ENCODE results near the gene ZNF764. TPM values are rescaled to one million over a fixed set of nuclear protein-coding genes. Genes with fewer than 3 reads are reported as not detected.

ZNF764 gene
- total and polyA plus RNA-seq, 9 of the 15 experiments (the other 6 are each of a cell fraction or from before 2014, with no cell fraction given) = 0.69 to 10.1 (median 4.1) TPM

DNA sequence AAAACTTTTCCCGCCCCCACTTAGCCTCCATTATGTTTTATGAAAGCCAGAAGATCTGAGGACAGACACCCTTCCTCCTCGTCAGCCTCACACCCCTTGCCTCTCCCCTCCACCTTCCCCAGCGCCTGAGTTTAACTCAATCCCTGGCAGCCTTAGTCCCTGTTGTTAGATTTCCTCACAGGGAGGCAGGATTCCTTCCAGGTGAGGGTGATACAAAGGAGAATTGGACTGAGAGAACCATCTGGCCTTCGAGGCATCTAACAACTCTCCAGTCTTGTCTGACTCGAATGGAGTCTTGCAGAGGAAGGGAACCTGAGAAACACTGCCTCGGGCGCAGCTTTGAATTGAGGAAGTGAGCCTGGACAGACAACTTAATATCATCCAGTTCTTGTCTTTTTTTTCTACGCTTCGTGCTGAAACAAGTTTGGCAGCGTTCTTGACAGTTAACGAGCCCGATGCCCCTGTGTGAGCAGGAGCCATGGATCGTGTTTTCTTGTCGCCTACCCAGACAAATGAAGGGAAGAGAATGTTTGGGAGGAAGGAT is 30.5 kb downstream of the ZNF764 start (continued):
- TF ChIP-seq CHD4 (IDR thresholded peaks at IDR 0.05; ENCODE audit: insufficient read depth, insufficient replicate concordance, low read depth, low read length, poor library complexity, severe bottlenecking) (no peak), ZNF184 (CRISPR knock-in tag; IDR thresholded peaks at IDR 0.05) (no peak), PTTG1 (tag; IDR thresholded peaks at IDR 0.05; ENCODE audit: low read depth) (no peak), FOXJ3 (CRISPR knock-in tag; IDR thresholded peaks at IDR 0.05) (no peak), BRD4 (IDR thresholded peaks at IDR 0.05) (no peak), TAF15 (IDR thresholded peaks at IDR 0.05; ENCODE audit: low read depth, low read length) (no peak), ZNF347 (CRISPR knock-in tag; IDR thresholded peaks at IDR 0.05; ENCODE audit: low read depth) (0 out of 2 replicates have a peak, but pooled peaks have one; percentile 26), BRF2 (IDR thresholded peaks at IDR 0.05; ENCODE audit: borderline replicate concordance, insufficient read depth, insufficient read length) (no peak), YBX1 (IDR thresholded peaks at IDR 0.05) (no peak), ZNF561 (CRISPR knock-in tag; conservative IDR thresholded peaks at IDR 0.05) (no peak), FOXP4 (CRISPR knock-in tag; IDR thresholded peaks at IDR 0.05; ENCODE audit: borderline replicate concordance) (no peak), TGIF2 (CRISPR knock-in tag; IDR thresholded peaks at IDR 0.05) (no peak), PPARD (CRISPR knock-in tag; IDR thresholded peaks at IDR 0.05) (no peak), TCF7 (IDR thresholded peaks at IDR 0.05; ENCODE audit: borderline replicate concordance) (no peak), ZNF165 (CRISPR knock-in tag; IDR thresholded peaks at IDR 0.05; ENCODE audit: borderline replicate concordance) (no peak), NRF1 (conservative IDR thresholded peaks at IDR 0.05 in 1 of 2, IDR thresholded peaks at IDR 0.05 in 1 of 2) (no peak), ZNF197 (CRISPR knock-in tag; IDR thresholded peaks at IDR 0.05; ENCODE audit: low read depth) (no peak), SAFB2 (IDR thresholded peaks at IDR 0.05; ENCODE audit: borderline replicate concordance, low read depth, low read length, severe bottlenecking) (no peak)
- TF ChIP-seq, protein P1, sequence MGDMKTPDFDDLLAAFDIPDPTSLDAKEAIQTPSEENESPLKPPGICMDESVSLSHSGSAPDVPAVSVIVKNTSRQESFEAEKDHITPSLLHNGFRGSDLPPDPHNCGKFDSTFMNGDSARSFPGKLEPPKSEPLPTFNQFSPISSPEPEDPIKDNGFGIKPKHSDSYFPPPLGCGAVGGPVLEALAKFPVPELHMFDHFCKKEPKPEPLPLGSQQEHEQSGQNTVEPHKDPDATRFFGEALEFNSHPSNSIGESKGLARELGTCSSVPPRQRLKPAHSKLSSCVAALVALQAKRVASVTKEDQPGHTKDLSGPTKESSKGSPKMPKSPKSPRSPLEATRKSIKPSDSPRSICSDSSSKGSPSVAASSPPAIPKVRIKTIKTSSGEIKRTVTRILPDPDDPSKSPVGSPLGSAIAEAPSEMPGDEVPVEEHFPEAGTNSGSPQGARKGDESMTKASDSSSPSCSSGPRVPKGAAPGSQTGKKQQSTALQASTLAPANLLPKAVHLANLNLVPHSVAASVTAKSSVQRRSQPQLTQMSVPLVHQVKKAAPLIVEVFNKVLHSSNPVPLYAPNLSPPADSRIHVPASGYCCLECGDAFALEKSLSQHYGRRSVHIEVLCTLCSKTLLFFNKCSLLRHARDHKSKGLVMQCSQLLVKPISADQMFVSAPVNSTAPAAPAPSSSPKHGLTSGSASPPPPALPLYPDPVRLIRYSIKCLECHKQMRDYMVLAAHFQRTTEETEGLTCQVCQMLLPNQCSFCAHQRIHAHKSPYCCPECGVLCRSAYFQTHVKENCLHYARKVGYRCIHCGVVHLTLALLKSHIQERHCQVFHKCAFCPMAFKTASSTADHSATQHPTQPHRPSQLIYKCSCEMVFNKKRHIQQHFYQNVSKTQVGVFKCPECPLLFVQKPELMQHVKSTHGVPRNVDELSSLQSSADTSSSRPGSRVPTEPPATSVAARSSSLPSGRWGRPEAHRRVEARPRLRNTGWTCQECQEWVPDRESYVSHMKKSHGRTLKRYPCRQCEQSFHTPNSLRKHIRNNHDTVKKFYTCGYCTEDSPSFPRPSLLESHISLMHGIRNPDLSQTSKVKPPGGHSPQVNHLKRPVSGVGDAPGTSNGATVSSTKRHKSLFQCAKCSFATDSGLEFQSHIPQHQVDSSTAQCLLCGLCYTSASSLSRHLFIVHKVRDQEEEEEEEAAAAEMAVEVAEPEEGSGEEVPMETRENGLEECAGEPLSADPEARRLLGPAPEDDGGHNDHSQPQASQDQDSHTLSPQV (IDR thresholded peaks at IDR 0.05) = no peak
- TF ChIP-seq, protein P2, sequence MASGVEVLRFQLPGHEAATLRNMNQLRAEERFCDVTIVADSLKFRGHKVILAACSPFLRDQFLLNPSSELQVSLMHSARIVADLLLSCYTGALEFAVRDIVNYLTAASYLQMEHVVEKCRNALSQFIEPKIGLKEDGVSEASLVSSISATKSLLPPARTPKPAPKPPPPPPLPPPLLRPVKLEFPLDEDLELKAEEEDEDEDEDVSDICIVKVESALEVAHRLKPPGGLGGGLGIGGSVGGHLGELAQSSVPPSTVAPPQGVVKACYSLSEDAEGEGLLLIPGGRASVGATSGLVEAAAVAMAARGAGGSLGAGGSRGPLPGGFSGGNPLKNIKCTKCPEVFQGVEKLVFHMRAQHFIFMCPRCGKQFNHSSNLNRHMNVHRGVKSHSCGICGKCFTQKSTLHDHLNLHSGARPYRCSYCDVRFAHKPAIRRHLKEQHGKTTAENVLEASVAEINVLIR (CRISPR knock-in tag; IDR thresholded peaks at IDR 0.05) = no peak

All from K562 (cell line).